HepG2 (cell line): ENCODE measurements around the gene WDR45B. TPM values are rescaled to one million over a fixed set of nuclear protein-coding genes. Genes with fewer than 3 reads are reported as not detected.
A peak's percentile ranks its signal among the peaks of the same experiment; 100 is the strongest.

ENCODE experiments used
- ATAC-seq: fragments of 200-7000 bp; cut with Tn5 transposase; 3 replicates; pipeline ENCODE4 v1.9.1; 2020; ENCODE audit warnings: mild to moderate bottlenecking, moderate library complexity
- BruUV-seq: library from RNA; stranded (reverse); fragments of 400-500 nt; replicated peaks from 2 replicates; lab custom pipeline; 2021; lab: Mats Ljungman, UMichigan
- CTCF ChIA-PET: fragments of 300-600 bp; formaldehyde crosslinking; extraction: SDS; loops from one replicate; lab custom pipeline; 2021; ENCODE audit warnings: low total read pairs, inconsistent platforms, low intra/inter-chr PET ratio; lab: Yijun Ruan, JAX
- POLR2A ChIA-PET: fragments of 350-600 bp; sonication (Branson Sonifier 250); formaldehyde crosslinking; loops from one replicate; lab custom pipeline; 2020; ENCODE audit warnings: antibody characterized with exemption, inconsistent platforms; lab: Yijun Ruan, JAX
- DNase-seq: peaks from one replicate; pipeline ENCODE4 v3.0.0-alpha.2; 2015; ENCODE audit warnings: low spot score
- FAIRE-seq: peaks from 3 replicates; lab custom pipeline; 2011; peaks lifted over from hg19 to GRCh38; lab: Jason Lieb, UNC
- H2AFZ ChIP-seq: one replicate; pipeline ENCODE4 v1.6.1; 2011; ENCODE audit warnings: low read length, inconsistent platforms
- H3K27ac ChIP-seq: fragments of 300-600 bp; 3 replicates; pipeline ENCODE4 v1.8.0; 2011; ENCODE audit warnings: mixed run types, mild to moderate bottlenecking, mixed read lengths, low read length, inconsistent platforms; ENCODE audit not compliant: insufficient read depth; ENCODE audit errors: extremely low read length
- H3K27me3 ChIP-seq, 2 experiments: fragments of 200-600 bp in 1 of 2; 2 replicates in 1 of 2; 3 replicates in 1 of 2; pipeline versions ENCODE4 v1.6.0 to v1.8.0; 2011; ENCODE audit warnings: low read length in 2 of 2, mild to moderate bottlenecking in 2 of 2, moderate library complexity in 2 of 2, inconsistent platforms in 1 of 2; ENCODE audit not compliant: insufficient read depth in 2 of 2, control insufficient read depth in 1 of 2
- H3K36me3 ChIP-seq, 2 experiments: fragments of 200-600 bp in 1 of 2; replicated peaks in 1 of 2; 2 replicates in 1 of 2; 3 replicates in 1 of 2; pipeline versions ENCODE4 v1.5.1 to v1.8.0; 2011; ENCODE audit warnings: low read length in 2 of 2, inconsistent platforms in 1 of 2; ENCODE audit not compliant: insufficient read depth in 2 of 2, control insufficient read depth in 1 of 2
- H3K4me1 ChIP-seq: 2 replicates; pipeline ENCODE4 v1.5.1; 2012; ENCODE audit warnings: low read length, inconsistent platforms; ENCODE audit not compliant: insufficient read depth
- H3K4me2 ChIP-seq: 2 replicates; pipeline ENCODE4 v1.6.0; 2011; ENCODE audit warnings: low read depth, low read length, inconsistent platforms
- H3K4me3 ChIP-seq, 3 experiments: fragments of 200-600 bp in 1 of 3; sonication (generic), shearing (Covaris generic) in 1 of 3; replicated peaks in 1 of 3; 2 replicates each; pipeline ENCODE4 v1.5.1; 2011 to 2016; ENCODE audit warnings: low read length in 3 of 3, inconsistent platforms in 2 of 3, low read depth in 2 of 3, mild to moderate bottlenecking in 2 of 3, control low read depth in 1 of 3, mixed read lengths in 1 of 3; ENCODE audit not compliant: insufficient read depth in 1 of 3
- H3K79me2 ChIP-seq: one replicate; pipeline ENCODE4 v1.6.1; 2011; ENCODE audit warnings: low read length, inconsistent platforms; ENCODE audit not compliant: insufficient read depth
- H3K9ac ChIP-seq: 2 replicates; pipeline ENCODE4 v1.6.0; 2011; ENCODE audit warnings: mild to moderate bottlenecking, low read depth, low read length, inconsistent platforms; ENCODE audit not compliant: insufficient read depth
- H3K9me3 ChIP-seq: 2 replicates; pipeline ENCODE4 v1.5.1; 2012; ENCODE audit warnings: mild to moderate bottlenecking, low read length
- H4K20me1 ChIP-seq: 2 replicates; pipeline ENCODE4 v1.6.0; 2011; ENCODE audit warnings: inconsistent platforms, mild to moderate bottlenecking, low read length, moderate library complexity; ENCODE audit not compliant: insufficient read depth
- ATAD3A ChIP-seq: sonication (generic); formaldehyde crosslinking; IDR thresholded peaks from 2 replicates; pipeline ENCODE4 v1.4.0; 2020; ENCODE audit warnings: missing genetic modification reagents
- DNMT3B ChIP-seq: conservative IDR thresholded peaks from 2 replicates; pipeline ENCODE4 v1.6.1; 2016; ENCODE audit warnings: missing biosample characterization, control low read depth
- IRF9 ChIP-seq: sonication (generic); formaldehyde crosslinking; IDR thresholded peaks from 2 replicates; pipeline ENCODE4 v1.8.0; 2022; ENCODE audit warnings: missing genetic modification reagents, mild to moderate bottlenecking, borderline replicate concordance
- NFE2L1 ChIP-seq: sonication (generic); formaldehyde crosslinking; IDR thresholded peaks from 2 replicates; pipeline ENCODE4 v1.4.0; 2020; ENCODE audit warnings: missing genetic modification reagents, mild to moderate bottlenecking, borderline replicate concordance
- PBX2 ChIP-seq: IDR thresholded peaks from 2 replicates; pipeline ENCODE4 v1.6.1; 2016; ENCODE audit warnings: control low read depth
- PLRG1 ChIP-seq: fragments of 450-650 bp; conservative IDR thresholded peaks from 2 replicates; pipeline ENCODE4 v1.6.1; 2016
- SRSF4 ChIP-seq: fragments of 200-400 bp; formaldehyde crosslinking; IDR thresholded peaks from one replicate; pipeline ENCODE4 v1.6.1; 2018; ENCODE audit warnings: mild to moderate bottlenecking, low read depth, low read length, moderate library complexity; ENCODE audit not compliant: poor library complexity, severe bottlenecking
- TBX3 ChIP-seq: fragments of 450-650 bp; IDR thresholded peaks from 2 replicates; pipeline ENCODE4 v1.6.1; 2017; ENCODE audit warnings: antibody characterized with exemption, mild to moderate bottlenecking, inconsistent platforms, borderline replicate concordance
- TFDP2 ChIP-seq: sonication (generic); formaldehyde crosslinking; IDR thresholded peaks from 2 replicates; pipeline ENCODE4 v1.4.0; 2020; ENCODE audit warnings: missing genetic modification reagents
- ZNF101 ChIP-seq: sonication (generic); formaldehyde crosslinking; IDR thresholded peaks from 2 replicates; pipeline ENCODE4 v1.4.0; 2020; ENCODE audit warnings: mild to moderate bottlenecking, low read depth, missing genetic modification reagents, borderline replicate concordance
- ZNF12 ChIP-seq: sonication (generic); formaldehyde crosslinking; IDR thresholded peaks from 2 replicates; pipeline ENCODE4 v1.5.0; 2020; ENCODE audit warnings: missing genetic modification reagents
- ZNF383 ChIP-seq: sonication (generic); formaldehyde crosslinking; IDR thresholded peaks from 2 replicates; pipeline ENCODE4 v1.4.0; 2020; ENCODE audit warnings: missing genetic modification reagents, mild to moderate bottlenecking, borderline replicate concordance
- ZNF687 ChIP-seq: sonication (generic); formaldehyde crosslinking; IDR thresholded peaks from 2 replicates; pipeline ENCODE4 v1.5.1; 2020; ENCODE audit warnings: mild to moderate bottlenecking, missing genetic modification reagents, moderate library complexity
- ZNF713 ChIP-seq: sonication (generic); formaldehyde crosslinking; IDR thresholded peaks from 2 replicates; pipeline ENCODE4 v1.4.0; 2020; ENCODE audit warnings: mild to moderate bottlenecking, missing genetic modification reagents
- ZNF749 ChIP-seq: sonication (generic); formaldehyde crosslinking; IDR thresholded peaks from 2 replicates; pipeline ENCODE4 v1.8.0; 2022; ENCODE audit warnings: mild to moderate bottlenecking, missing genetic modification reagents, moderate library complexity, borderline replicate concordance
- ZNF790 ChIP-seq: sonication (generic); formaldehyde crosslinking; IDR thresholded peaks from 2 replicates; pipeline ENCODE4 v1.8.0; 2022; ENCODE audit warnings: missing genetic modification reagents, mild to moderate bottlenecking, borderline replicate concordance
- WGBS: methylation state at CpG from one replicate; pipeline ENCODE4 v1.1.6; 2017; ENCODE audit warnings: low lambda C conversion rate; 5-methylcytosine and 5-hydroxymethylcytosine counted together
- in situ Hi-C: cut with HindIII; loops from 2 replicates; pipeline ENCODE4 v1.10.0; 2017; ENCODE audit warnings: low pct_unique_long_range_greater_than_20kb; ENCODE audit not compliant: extremely low pct_ligation_motif_present
- intact Hi-C: fragments of 100-400 bp; cut with micrococcal nuclease; formaldehyde crosslinking; loops from one replicate; pipeline ENCODE4 v1.10.0; 2022; ENCODE audit not compliant: unreplicated experiment
- polyA plus RNA-seq, 8 experiments: library from polyadenylated mRNA; depleted of rRNA in 3 of 8; stranded (reverse) in 7 of 8; unstranded in 1 of 8; fragments of >200 nt; fragmentation: Illumina TruSeq in 4 of 8; extraction: Trizol in 4 of 8; gene quantifications; 2 replicates each; pipeline versions ENCODE4 v1.2.1 to v1.2.3, GENCODE V29; 2011 to 2016; ENCODE audit warnings: low read depth in 4 of 8, missing spikeins in 1 of 8, mixed read lengths in 1 of 8; ENCODE audit not compliant: insufficient read depth in 1 of 8
- total RNA-seq, 5 experiments: library from RNA; depleted of rRNA; stranded (reverse); fragments of >200 nt; fragmentation: Illumina TruSeq; extraction: Trizol; gene quantifications; 2 replicates each; pipeline ENCODE4 v1.2.3, GENCODE V29; 2016; ENCODE audit warnings: low read depth in 1 of 5

Gene WDR45B
- total and polyA plus RNA-seq, 2 of the 13 experiments (the other 11 are each of a cell fraction or from before 2014, with no cell fraction given) = 86.2 to 155 TPM

GRCh38 chr17:82629748-82630147 lies 18.5 kb downstream of the WDR45B start (continued):
- TF ChIP-seq IRF9 (CRISPR knock-in tag) (no peak), PBX2 (no peak)

GRCh38 chr17:82627405-82627804 lies 20.8 kb downstream of the WDR45B start:
- intact Hi-C loops = no loop called here
- Histone ChIP-seq H3K36me3 (peaks cover 33 to 82% of the 10 kb centered on the region in 2 experiments), H2AFZ (no peak overlapping the region), H3K4me3 (no peak overlapping the region), H3K9ac (no peak overlapping the region), H4K20me1 (peaks cover 1% of the 10 kb centered on the region; the same call in 1 of the 2 replicates), H3K9me3 (no peaks in the 10 kb centered on the region), H3K79me2 (peaks cover 35% of the 10 kb centered on the region), H3K27ac (no peak overlapping the region), H3K4me2 (no peak overlapping the region), H3K4me1 (peaks cover 4% of the 10 kb centered on the region), H3K27me3 (no peaks in the 10 kb centered on the region)
- FAIRE-seq = no peak
- CTCF ChIA-PET = no interaction called here
- ATAC-seq = no peak; the same call in 1 of the 3 replicates
- POLR2A ChIA-PET = no interaction called here
- 97% methylated on average over 21 of the region's 21 CpGs for WGBS
- BruUV-seq = TSS peak; percentile 15
- no peak for DNase-seq
- in situ Hi-C loops = no loop called here
- TF ChIP-seq ZNF101 (no peak), ATAD3A (no peak), ZNF12 (CRISPR knock-in tag) (no peak), ZNF749 (CRISPR knock-in tag) (no peak), ZNF790 (CRISPR knock-in tag) (no peak), ZNF687 (peak; percentile 32; the same call in 1 of the 2 replicates), TBX3 (no peak), ZNF383 (CRISPR knock-in tag) (no peak), NFE2L1 (CRISPR knock-in tag) (no peak), SRSF4 (no peak), ZNF713 (CRISPR knock-in tag) (no peak), TFDP2 (CRISPR knock-in tag) (no peak), PLRG1 (no peak), DNMT3B (CRISPR knock-in tag) (no peak)
